ENCODE measurements around the gene LRRC34.
A peak's percentile ranks its signal among the peaks of the same experiment; 100 is the strongest.

Gene LRRC34

DNA sequence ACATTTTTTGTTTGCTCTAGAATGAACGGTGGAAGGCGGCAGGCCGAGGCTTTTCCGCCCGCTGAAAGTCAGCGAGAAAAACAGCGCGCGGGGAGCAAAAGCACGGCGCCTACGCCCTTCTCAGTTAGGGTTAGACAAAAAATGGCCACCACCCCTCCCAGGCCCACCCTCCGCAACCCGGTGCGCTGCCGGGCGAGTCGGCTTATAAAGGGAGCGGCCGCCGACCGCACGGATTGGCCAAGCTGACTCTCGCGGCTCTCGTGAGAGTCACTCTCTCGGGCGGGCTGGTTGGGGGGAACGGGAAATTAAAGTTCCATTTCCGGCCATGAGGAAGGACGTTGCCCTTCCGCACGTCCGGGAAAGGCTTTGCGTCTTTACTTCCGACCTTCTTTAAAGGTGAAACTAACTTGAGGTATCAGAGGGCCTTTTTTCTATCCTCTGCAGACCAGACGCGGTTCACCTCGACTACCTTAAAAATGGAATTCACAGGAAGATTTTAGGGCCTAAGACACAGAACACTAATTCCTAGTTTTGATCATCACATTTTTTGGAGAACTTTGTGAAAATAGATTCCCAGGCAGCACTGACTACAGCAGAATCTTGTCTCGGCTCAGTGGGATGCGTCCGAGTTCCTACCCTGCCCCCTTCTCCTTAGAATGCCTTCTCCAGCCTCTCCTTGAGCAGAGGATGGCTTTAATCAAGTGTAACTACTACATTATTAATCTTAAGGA, 47.7 kb downstream of the LRRC34 start, which contains the start of gene TERC:
TERC (minus strand) TSS at position 179 of the 731 bp plus-strand sequence.
- DNase-seq = peak; percentile 97

DNA sequence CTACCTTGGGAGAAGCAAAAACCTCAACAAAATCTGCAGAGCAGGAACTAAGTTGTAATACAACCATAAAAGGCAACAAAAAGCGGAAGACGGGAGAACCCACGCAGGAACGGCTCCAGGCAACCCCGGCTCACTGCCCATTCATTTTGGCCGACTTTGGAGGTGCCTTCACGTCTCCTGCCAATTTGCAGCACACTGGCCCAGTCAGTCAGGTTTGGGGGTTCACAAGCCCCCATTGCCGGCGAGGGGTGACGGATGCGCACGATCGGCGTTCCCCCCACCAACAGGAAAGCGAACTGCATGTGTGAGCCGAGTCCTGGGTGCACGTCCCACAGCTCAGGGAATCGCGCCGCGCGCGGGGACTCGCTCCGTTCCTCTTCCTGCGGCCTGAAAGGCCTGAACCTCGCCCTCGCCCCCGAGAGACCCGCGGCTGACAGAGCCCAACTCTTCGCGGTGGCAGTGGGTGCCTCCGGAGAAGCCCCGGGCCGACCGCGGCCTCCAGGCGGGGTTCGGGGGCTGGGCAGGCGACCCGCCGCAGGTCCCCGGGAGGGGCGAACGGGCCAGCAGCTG, 48.3 kb downstream of the LRRC34 start:
- DNase-seq = peak; percentile 80

GRCh38 chr3:169760479-169760878, 52.2 kb downstream of the LRRC34 start:
- DNase-seq = no peak

DNA sequence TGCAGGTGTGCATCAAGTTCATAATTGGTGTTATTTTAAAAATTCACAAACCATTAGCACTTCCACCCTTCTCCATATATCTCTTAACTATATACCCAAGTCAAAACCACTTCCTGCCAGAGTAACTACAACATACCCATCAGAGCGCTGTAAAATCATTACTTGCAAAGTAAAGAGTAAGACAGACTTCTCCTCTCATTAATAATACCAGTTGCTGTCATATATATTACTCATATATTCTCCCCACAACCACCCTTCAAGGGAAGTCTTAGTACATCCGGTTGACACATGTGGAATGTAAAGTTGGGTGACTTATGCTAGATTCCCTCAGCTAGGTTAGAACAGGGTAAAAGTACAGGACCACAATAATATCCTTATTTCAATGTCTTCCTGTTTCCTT, 53.4 kb downstream of the LRRC34 start:
- no peak for DNase-seq

DNA sequence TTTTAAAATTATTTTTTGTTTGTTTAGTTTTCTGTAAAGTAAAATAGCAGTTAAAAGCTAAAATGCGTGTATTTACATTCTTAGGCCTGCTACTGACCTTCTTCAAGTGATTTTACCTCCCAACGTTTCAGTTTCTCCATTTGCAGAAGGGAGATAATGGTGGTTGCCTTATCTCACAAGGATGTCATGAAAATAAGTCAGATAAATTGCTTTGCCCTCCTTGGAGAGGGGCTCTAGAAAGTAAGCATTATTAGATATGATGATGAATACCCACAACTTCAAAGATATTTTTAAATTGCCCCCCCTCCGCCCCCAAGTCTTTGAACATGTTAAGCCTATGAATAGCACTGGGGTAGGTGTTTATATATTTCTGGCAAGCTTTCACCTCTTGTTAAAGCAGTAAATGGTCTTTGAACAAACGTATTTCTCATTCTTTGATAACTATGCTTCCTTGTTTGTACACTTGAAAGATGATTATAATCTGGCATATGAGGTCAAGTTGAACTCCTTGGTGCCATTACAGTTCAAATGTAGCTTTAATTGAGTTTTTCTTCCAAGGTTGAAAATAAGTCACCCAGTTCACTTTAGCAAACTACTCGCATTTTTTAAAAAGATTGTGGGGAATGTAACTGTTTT, 54.2 kb downstream of the LRRC34 start:
- no peak for DNase-seq

DNA sequence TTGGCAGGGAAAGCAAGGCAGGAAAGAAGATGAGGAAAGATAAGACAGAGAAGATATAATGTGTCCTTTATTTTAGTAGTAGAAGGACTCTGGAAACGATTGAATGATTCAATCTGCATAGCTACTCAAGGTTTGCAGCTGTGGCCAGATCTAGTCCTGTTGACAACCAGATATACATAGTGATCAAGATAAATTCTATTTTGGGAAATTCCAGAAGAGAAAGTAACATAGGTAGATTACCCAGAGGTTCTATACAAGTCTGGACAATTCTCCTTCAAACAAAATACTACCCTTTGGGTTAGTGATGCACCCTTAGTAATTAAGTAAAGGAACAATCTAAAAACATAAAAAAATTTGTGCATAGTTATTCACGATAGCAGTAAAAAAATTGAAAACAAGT, 57.2 kb downstream of the LRRC34 start:
- no peak for DNase-seq

GRCh38 chr3:169754711-169755110, 58.0 kb downstream of the LRRC34 start:
- DNase-seq = no peak

- DNase-seq = no peak
Measured at GRCh38 chr3:169751875-169752274, 60.8 kb downstream of the LRRC34 start.

DNA sequence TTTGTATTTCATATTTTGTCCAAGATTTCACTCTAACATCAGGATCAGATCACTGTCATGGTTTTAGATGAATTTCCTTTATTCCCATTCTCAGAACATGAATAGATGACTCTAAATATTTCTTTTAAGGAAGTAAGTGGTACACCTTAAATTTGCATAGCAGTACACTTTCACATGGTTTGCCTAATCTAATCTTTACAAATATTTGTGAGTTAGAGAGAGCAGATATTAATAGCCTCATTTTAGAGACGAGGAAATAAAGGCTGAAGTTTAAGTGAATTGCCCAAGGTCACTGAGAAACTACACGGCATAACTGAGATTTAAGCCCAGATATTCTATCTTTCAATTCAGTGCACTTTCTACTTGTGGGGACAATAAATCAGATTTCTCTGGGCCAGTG, 62.0 kb downstream of the LRRC34 start:
- no peak for DNase-seq

DNA sequence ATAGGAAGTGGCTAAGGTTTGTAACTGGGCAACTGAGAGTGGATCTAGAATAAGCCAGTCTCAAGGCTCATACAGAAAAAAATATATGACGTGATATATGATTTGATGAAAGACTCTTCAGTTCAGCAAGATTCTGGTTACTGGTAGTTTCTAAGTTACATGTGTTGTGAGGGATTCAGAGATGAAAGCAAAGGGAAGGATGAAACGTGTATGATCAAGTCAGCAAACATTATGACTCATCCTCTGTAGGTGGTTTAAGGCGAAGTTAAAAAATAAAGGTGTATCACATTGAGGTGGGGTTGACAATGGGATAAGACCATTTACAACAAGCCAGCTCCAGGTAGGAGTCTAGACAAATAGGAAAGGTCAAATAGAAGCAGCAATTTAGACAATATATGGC, 64.0 kb downstream of the LRRC34 start:
- DNase-seq = no peak

- DNase-seq = no peak
Measured at GRCh38 chr3:169746924-169747323, 65.8 kb downstream of the LRRC34 start.

- no peak for DNase-seq
Measured at GRCh38 chr3:169744366-169745054, 68.2 kb downstream of the LRRC34 start.
